RKO (cell line): ENCODE results near the gene KRT8.

ENCODE experiments used
- DNase-seq: peaks from one replicate; pipeline ENCODE4 v3.0.0-alpha.2; 2016; ENCODE audit warnings: low spot score

The KRT8 gene

GRCh38 chr12:52847335-52848102 is 57.4 kb downstream of the KRT8 start:
- DNase-seq = no peak
